ENCODE measurements around the gene SYNDIG1.

GRCh38 chr20:24582373-24583168, 113.1 kb downstream of the SYNDIG1 start:
- TF ChIP-seq CTCF (IDR thresholded peaks at IDR 0.05): no peak
- no peak for TF ChIP-seq POLR2A (IDR thresholded peaks at IDR 0.05)
